Measurements from ENCODE around the gene ZDHHC6.
"Not testable (repeated sequence)": the region's sequence is repeated elsewhere in the genome, so short reads cannot be mapped to it uniquely, and the experiment has no call there.

Gene ZDHHC6

GRCh38 chr10:112442063-112442462, 4.7 kb downstream of the ZDHHC6 start:
- no peak for DNase-seq

- no peak for DNase-seq
Observed at GRCh38 chr10:112441520-112441919, 5.2 kb downstream of the ZDHHC6 start.

GRCh38 chr10:112438356-112438755, 8.4 kb downstream of the ZDHHC6 start:
- no peak for DNase-seq

GRCh38 chr10:112434988-112435619, 11.6 kb downstream of the ZDHHC6 start:
- DNase-seq = peak; percentile 4

GRCh38 chr10:112433136-112433535, 13.6 kb downstream of the ZDHHC6 start:
- no peak for DNase-seq

GRCh38 chr10:112429654-112430230, 17.0 kb downstream of the ZDHHC6 start:
- DNase-seq = no peak

- DNase-seq = no peak
Observed at GRCh38 chr10:112429147-112429546, 17.6 kb downstream of the ZDHHC6 start.

GRCh38 chr10:112426111-112426510, 20.6 kb downstream of the ZDHHC6 start:
- DNase-seq = no peak

- no peak for DNase-seq
Observed at GRCh38 chr10:112424651-112425050, 22.1 kb downstream of the ZDHHC6 start.

- no peak for DNase-seq
Observed at GRCh38 chr10:112421731-112422130, 25.0 kb downstream of the ZDHHC6 start.

GRCh38 chr10:112412696-112413095, 34.0 kb downstream of the ZDHHC6 start:
- DNase-seq = no peak

- no peak for DNase-seq
Observed at GRCh38 chr10:112409755-112410154, 37.0 kb downstream of the ZDHHC6 start.

- DNase-seq = no peak
Observed at GRCh38 chr10:112409299-112409698, 37.4 kb downstream of the ZDHHC6 start.

GRCh38 chr10:112407696-112408095, 39.0 kb downstream of the ZDHHC6 start:
- DNase-seq = no peak

- DNase-seq = not testable (repeated sequence)
Observed at GRCh38 chr10:112406806-112407205, 39.9 kb downstream of the ZDHHC6 start.

- DNase-seq = no peak
Observed at GRCh38 chr10:112404617-112405016, 42.1 kb downstream of the ZDHHC6 start.

GRCh38 chr10:112402917-112403316, 43.8 kb downstream of the ZDHHC6 start:
- DNase-seq = no peak

- DNase-seq = no peak
Observed at GRCh38 chr10:112397592-112397991, 49.1 kb downstream of the ZDHHC6 start.

GRCh38 chr10:112395809-112396530, 50.7 kb downstream of the ZDHHC6 start:
- DNase-seq = no peak

- DNase-seq = no peak
Observed at GRCh38 chr10:112394475-112394875, 52.2 kb downstream of the ZDHHC6 start.

- no peak for DNase-seq
Observed at GRCh38 chr10:112393827-112394226, 52.9 kb downstream of the ZDHHC6 start.

GRCh38 chr10:112393341-112393740, 53.4 kb downstream of the ZDHHC6 start:
- no peak for DNase-seq

GRCh38 chr10:112390125-112390703, 56.5 kb downstream of the ZDHHC6 start:
- DNase-seq = no peak

GRCh38 chr10:112389271-112389822, 57.4 kb downstream of the ZDHHC6 start:
- no peak for DNase-seq
